SK-N-MC (cell line): Measurements from ENCODE around the gene MMP11.

ENCODE experiments used
- DNase-seq: peaks from one replicate; pipeline ENCODE4 v3.0.0-alpha.2; 2011; ENCODE audit warnings: low read depth, low spot score
- H3K27ac ChIP-seq: fragments of 200-600 bp; sonication (generic); 2 replicates; pipeline ENCODE4 v1.5.1; 2016; ENCODE audit warnings: mixed run types
- H3K36me3 ChIP-seq: fragments of 200-600 bp; sonication (generic); 2 replicates; pipeline ENCODE4 v1.6.1; 2017; ENCODE audit warnings: antibody characterized with exemption, low read length, mixed read lengths; ENCODE audit not compliant: insufficient read depth
- H3K4me3 ChIP-seq: fragments of 200-600 bp; sonication (generic); 2 replicates; pipeline ENCODE4 v1.5.1; 2016
- H3K9ac ChIP-seq: fragments of 200-600 bp; sonication (generic); 2 replicates; pipeline ENCODE4 v1.8.0; 2017; ENCODE audit warnings: mixed run types, mixed read lengths; ENCODE audit not compliant: insufficient read length
- H3K9me3 ChIP-seq: fragments of 200-600 bp; sonication (generic); 2 replicates; pipeline ENCODE4 v1.6.1; 2017; ENCODE audit warnings: low read depth, mild to moderate bottlenecking, antibody characterized with exemption, low read length, moderate library complexity, mixed read lengths
- EZH2 ChIP-seq: fragments of 200-600 bp; sonication (generic); IDR thresholded peaks from one replicate; pipeline ENCODE4 v1.6.1; 2017; ENCODE audit warnings: antibody characterized with exemption
- FOXP2 ChIP-seq: optimal IDR thresholded peaks from 2 replicates; pipeline ENCODE3; 2011; ENCODE audit warnings: mild to moderate bottlenecking, moderate library complexity; ENCODE audit not compliant: insufficient read depth; ENCODE audit errors: extremely low read length, control extremely low read depth
- POLR2AphosphoS5 ChIP-seq: IDR thresholded peaks from 2 replicates; pipeline ENCODE4 v1.6.1; 2012; ENCODE audit warnings: mild to moderate bottlenecking, low read depth, low read length, borderline replicate concordance

MMP11 gene

DNA sequence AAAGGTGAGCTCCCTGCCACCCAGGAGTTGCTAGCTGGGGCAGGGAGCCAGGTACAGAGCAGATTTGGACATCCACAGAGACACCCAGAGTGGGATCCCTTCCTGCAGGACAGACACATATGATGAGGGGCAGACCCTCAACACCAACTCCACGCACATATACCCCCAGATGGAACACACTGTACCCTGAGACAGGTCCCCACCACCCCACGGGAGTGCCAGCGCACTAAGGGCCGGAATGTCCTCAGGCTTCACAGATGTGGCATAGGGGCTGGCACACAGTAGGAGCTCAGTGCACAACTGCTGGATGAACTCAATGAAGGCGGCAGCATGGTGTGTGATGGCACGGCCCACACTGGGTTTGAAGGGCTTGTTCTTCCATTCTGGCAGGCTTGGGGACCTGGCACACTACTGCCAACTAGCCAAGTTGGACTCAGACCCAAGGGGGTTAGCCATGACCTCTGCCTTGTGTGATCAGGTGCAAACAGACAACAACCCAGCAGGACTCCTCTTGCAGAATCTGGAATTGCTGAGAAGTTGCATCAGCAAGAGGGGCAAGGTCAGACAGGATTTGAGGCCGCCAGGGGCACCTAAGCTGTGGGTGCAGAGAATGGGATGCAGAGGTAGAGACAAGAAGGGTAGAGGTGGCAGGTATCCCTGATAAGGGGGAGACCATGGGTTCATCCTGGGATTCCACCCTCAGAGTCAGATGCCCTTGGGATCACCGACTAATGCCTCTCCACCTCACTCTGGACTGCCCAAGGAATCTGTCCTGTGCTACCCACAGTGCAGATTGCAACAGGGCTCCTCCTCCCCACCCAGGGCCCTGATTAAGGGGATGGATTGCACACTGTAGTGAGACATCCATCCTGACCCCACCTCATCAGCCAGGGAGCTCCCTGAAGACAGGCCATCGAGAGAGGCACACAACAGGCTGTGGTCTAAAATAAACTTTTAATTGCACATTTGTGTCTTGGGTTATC lies 7.5 kb upstream of the MMP11 start:
- no peak for DNase-seq
- H3K4me3 ChIP-seq: no peak overlapping the region
- TF ChIP-seq FOXP2 (no peak), EZH2 (no peak), POLR2AphosphoS5 (peak; percentile 11)
- H3K9me3 ChIP-seq: no peaks in the 10 kb centered on the region
- H3K27ac ChIP-seq: peak overlapping the region; percentile 85
- H3K36me3 ChIP-seq: peaks cover 9% of the 10 kb centered on the region; the same call in 1 of the 2 replicates
- no peak overlapping the region for H3K9ac ChIP-seq

DNA sequence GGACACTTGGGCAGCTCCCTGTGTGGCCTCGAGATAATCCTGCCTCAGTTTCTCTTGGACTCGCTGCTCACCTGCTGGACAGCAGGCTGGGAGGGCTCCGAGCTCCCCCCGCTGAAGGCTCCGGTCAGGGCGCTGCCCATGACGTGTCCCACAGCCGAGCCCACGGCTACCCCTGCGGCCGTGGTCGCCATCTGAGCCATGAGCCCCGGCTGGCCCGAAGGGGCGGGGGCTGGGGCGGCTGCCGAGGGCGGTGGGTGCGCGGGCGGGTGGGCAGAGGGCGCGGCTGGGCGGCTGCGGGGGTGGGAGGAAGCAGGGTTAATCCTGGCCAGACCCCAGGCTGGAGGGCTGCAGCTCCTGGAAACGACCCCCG lies 5.4 kb upstream of the MMP11 start:
- no peak for DNase-seq
- TF ChIP-seq EZH2 (no peak), POLR2AphosphoS5 (no peak), FOXP2 (no peak)
- Histone ChIP-seq H3K27ac (peak overlapping the region; percentile 57), H3K9me3 (no peaks in the 10 kb centered on the region), H3K36me3 (peaks cover 9% of the 10 kb centered on the region; the same call in 1 of the 2 replicates), H3K4me3 (peak overlapping the region; percentile 94), H3K9ac (peak overlapping the region; percentile 89)

DNA sequence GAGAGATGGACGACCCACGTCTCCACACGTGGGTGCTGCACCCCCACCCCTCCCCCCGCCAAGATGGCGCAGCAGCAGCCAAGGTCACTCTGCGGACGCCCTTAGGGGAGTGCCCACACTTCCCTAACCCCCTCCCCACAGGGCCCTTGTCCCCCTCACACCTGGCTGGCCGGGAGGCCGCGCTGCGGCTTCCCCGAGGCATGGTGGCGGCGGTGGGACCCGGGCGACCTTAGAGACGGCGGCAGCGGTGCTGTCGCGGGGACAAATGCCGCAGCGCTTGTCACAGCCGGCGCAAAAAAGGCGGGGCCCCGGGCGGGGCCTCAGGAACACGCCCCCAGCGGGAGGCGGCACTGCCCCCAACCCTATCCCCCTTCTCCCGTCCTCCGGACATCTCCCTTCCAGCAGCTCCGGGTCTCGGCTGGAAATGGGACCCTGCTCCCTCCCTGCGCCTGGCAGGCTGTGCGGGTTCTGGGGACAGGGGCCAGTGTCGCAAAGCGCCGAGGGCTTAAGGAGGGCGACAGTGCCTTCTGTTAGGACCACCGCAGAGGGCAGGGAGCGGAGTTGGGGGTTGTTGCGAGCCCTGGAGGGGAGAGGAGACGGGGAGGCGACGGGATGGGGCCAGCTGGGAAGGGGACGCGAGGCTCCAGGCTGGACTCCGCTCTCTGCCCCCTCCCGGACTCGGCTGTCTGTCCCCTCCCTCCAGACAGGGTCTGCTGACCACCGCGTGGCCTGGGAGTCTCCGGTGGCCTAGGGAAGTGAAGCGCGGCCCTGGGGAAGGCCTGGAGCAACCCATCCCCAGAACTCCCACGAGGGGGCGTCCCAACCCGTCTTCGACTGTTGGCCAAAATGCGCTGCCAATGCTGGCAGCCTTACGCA lies 4.7 kb upstream of the MMP11 start, which contains the start of gene CHCHD10:
CHCHD10 (minus strand) TSS at position 300 of the 876 bp plus-strand sequence; CDS start at position 202, 98 bp downstream.
- peak within 1 kb of the TSS; percentile 82 for H3K27ac ChIP-seq

DNA sequence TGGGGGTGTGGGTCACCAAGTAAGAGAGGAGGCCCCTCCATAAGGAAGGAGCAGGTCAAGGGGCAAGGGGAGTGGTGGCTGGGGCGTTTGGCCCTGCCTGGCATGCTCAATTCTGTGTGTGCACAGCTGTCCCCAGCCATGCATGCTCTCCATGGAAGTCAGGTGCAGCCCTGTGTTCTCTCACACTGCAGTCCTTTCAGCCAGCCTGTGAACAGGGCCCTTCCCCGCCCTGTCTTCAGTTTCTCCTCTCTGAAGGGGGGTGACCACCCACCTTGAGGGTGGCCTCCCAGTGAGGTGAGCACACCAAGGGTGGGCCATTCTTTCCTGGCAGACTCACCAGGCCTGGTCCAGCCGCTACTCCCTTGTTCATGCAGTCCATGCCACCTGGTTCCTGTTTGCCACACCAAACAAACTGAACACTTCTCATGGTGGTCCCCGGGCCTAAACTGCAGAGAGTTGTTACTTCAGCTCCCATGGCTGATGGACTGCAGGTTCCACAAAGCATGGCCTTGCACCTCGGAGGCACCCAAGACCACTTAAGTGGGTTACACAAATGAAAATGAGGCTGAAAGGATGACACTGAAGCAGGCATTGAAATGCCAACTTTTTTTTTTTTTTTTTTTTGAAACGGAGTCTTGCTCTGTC lies 3.2 kb upstream of the MMP11 start:
- TF ChIP-seq EZH2: no peak
- TF ChIP-seq POLR2AphosphoS5: no peak
- TF ChIP-seq FOXP2: no peak
- no peak for DNase-seq
- Histone ChIP-seq H3K36me3 (peaks cover 9% of the 10 kb centered on the region; the same call in 1 of the 2 replicates), H3K9me3 (no peaks in the 10 kb centered on the region), H3K9ac (no peak overlapping the region), H3K27ac (no peak overlapping the region), H3K4me3 (no peak overlapping the region)

More for the DNA sequence above, 4.7 kb upstream of the MMP11 start, which contains the start of gene CHCHD10:
- Histone ChIP-seq H3K36me3 (peaks cover 9% of the 10 kb centered on the region; the same call in 1 of the 2 replicates), H3K9ac (peak within 1 kb of the TSS; percentile 89), H3K4me3 (peak within 1 kb of the TSS; percentile 94), H3K9me3 (no peaks in the 10 kb centered on the region)
- TF ChIP-seq POLR2AphosphoS5 (peak; percentile 87), FOXP2 (no peak)
- no peak for DNase-seq

DNA sequence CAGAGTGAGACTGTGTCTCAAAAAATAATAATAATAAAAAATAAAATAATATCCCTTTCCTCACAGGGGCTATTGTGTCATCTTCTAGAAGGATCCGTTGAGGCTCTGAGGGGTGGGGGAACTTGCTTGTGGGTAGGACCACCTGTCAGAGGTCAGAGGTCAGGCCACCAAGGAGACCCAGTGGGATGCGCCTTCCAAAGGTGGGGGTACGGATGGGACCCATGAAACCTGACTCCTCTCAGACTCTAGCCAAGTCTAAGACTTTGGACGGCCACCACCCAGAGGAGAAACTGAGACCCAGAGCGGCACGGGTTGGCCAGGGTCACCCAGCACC lies 367 bp upstream of the MMP11 start:
- no peak for TF ChIP-seq POLR2AphosphoS5
- TF ChIP-seq FOXP2: no peak
- no peak for TF ChIP-seq EZH2
- Histone ChIP-seq H3K9me3 (no peaks in the 10 kb centered on the region), H3K9ac (peak overlapping the region; percentile 47), H3K4me3 (peak overlapping the region; percentile 57), H3K27ac (no peak overlapping the region), H3K36me3 (no peaks in the 10 kb centered on the region)
- DNase-seq: no peak

DNA sequence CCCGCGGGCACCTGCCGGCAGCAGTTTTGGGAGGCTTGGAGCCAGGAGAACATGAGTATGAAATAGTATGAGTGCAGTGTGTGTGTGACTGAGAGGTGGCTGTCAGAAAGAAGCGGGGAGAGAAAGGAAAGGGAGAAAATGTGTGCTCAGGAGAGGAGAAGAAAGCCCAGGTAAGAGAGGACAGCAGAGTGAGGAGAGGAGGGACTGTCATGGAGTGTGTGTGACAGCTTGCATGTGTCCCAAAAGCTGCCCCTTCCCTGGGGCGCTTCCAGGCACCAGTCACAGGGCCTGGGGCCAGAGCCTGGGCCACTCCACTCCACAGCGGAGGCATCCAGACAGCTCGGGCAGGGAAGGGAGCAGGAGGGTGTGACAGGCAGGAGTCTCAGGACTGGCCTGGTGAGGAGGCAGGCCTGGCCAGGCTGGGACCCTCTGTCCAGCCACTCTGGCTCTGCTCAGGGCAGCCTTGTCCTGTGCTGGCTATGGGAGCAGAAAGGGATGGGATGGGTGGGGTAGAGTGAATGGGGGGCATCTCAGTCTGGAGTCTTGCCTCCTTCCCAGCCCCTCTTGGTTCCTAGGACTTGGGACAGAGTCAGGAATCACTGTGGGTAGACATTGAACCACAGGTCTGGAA lies 949 bp downstream of the MMP11 start:
- H3K9me3 ChIP-seq: no peaks in the 10 kb centered on the region
- no peak for DNase-seq
- H3K27ac ChIP-seq: no peak overlapping the region
- no peak overlapping the region for H3K4me3 ChIP-seq
- TF ChIP-seq FOXP2 (no peak), EZH2 (no peak), POLR2AphosphoS5 (no peak)
- H3K36me3 ChIP-seq: no peaks in the 10 kb centered on the region
- no peak overlapping the region for H3K9ac ChIP-seq

DNA sequence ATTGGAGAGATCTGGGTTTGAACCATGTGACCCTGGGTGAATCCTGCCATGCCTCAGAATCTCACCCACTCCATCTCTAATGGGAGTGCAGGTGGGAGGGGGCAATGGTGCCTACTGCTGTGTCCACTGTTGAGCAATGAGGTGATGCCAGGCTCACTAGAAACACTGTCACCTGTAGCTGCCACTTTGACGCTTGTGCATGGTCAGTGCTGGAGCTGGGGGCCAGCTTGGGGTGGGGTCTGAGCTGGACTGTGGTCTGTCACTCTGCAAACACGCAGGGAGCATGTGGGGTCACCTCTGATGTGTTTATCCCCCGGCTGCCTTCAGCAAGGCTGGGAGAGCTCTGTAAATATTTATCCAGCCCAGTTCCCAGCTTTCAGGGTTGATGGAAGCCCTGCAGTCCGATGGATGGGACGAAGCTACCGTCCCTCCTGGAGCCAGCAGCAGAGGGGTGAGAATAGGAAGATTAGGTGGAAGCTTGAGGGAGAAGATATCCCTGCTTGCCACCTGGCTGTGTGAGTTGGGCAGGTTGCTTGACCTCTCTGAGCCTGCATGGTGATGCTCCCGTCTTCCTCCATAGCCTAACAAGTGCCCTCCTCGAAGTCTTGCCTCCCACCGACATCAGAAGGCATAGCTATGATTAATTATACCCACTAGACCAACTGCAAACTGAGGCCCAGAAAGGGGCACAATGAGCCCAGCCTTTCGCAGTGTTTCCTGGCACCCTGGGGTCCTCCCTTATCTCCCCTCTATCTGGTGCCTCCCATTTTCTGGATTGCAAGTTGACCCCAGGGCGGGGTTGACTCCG lies 1.7 kb downstream of the MMP11 start:
- no peaks in the 10 kb centered on the region for H3K9me3 ChIP-seq
- no peak overlapping the region for H3K9ac ChIP-seq
- H3K4me3 ChIP-seq: no peak overlapping the region
- DNase-seq: no peak
- H3K27ac ChIP-seq: no peak overlapping the region
- H3K36me3 ChIP-seq: no peaks in the 10 kb centered on the region
- no peak for TF ChIP-seq FOXP2
- no peak for TF ChIP-seq POLR2AphosphoS5
- TF ChIP-seq EZH2: no peak
